Trophoblast cell (in vitro differentiated cells and primary cell): ENCODE results near the gene KIF17.
A peak's percentile ranks its signal among the peaks of the same experiment; 100 is the strongest.

Source experiments
- DNase-seq, 2 donors: peaks; one replicate each; pipeline ENCODE4 v3.0.0-alpha.2; 2016
- H2AFZ ChIP-seq: 2 replicates; pipeline ENCODE4 v1.6.1; 2013; ENCODE audit warnings: low read length, moderate library complexity, mild to moderate bottlenecking; ENCODE audit not compliant: insufficient read depth, poor library complexity
- H2AK5ac ChIP-seq: 2 replicates; pipeline ENCODE4 v1.6.1; 2013; ENCODE audit warnings: mild to moderate bottlenecking, low read length
- H2BK120ac ChIP-seq: 2 replicates; pipeline ENCODE4 v1.6.1; 2013; ENCODE audit warnings: low read length, mild to moderate bottlenecking, moderate library complexity; ENCODE audit not compliant: insufficient read depth, poor library complexity
- H2BK12ac ChIP-seq: 2 replicates; pipeline ENCODE4 v1.6.1; 2013; ENCODE audit warnings: mild to moderate bottlenecking, low read length, moderate library complexity
- H2BK5ac ChIP-seq: 2 replicates; pipeline ENCODE4 v1.6.1; 2013; ENCODE audit warnings: low read length, low read depth, moderate library complexity, mild to moderate bottlenecking; ENCODE audit not compliant: poor library complexity
- H3K14ac ChIP-seq: 2 replicates; pipeline ENCODE4 v1.6.1; 2013; ENCODE audit warnings: mild to moderate bottlenecking, low read length
- H3K18ac ChIP-seq: 2 replicates; pipeline ENCODE4 v1.6.1; 2013; ENCODE audit warnings: mild to moderate bottlenecking, low read length
- H3K23ac ChIP-seq: 2 replicates; pipeline ENCODE4 v1.6.1; 2013; ENCODE audit warnings: low read length
- H3K27ac ChIP-seq: 2 replicates; pipeline ENCODE4 v1.5.1; 2013; ENCODE audit warnings: low read depth, mild to moderate bottlenecking, inconsistent platforms, low read length, moderate library complexity
- H3K27me3 ChIP-seq: 2 replicates; pipeline ENCODE4 v1.6.1; 2013; ENCODE audit warnings: inconsistent platforms, mild to moderate bottlenecking, low read length, moderate library complexity; ENCODE audit not compliant: insufficient read depth
- H3K36me3 ChIP-seq, 2 experiments: 1 replicate in 1 of 2; 2 replicates in 1 of 2; pipeline ENCODE4 v1.6.1; 2013; ENCODE audit warnings: low read length in 2 of 2, mild to moderate bottlenecking in 2 of 2, moderate library complexity in 1 of 2; ENCODE audit not compliant: insufficient read depth in 2 of 2, control insufficient read depth in 1 of 2
- H3K4ac ChIP-seq: 2 replicates; pipeline ENCODE4 v1.6.1; 2013; ENCODE audit warnings: low read depth, mild to moderate bottlenecking, low read length, moderate library complexity
- H3K4me1 ChIP-seq, 2 experiments: 1 replicate in 1 of 2; 2 replicates in 1 of 2; pipeline ENCODE4 v1.6.1; 2013; ENCODE audit warnings: low read length in 2 of 2, mild to moderate bottlenecking in 2 of 2, moderate library complexity in 1 of 2; ENCODE audit not compliant: insufficient read depth in 2 of 2, control insufficient read depth in 1 of 2
- H3K4me2 ChIP-seq: 2 replicates; pipeline ENCODE4 v1.6.1; 2013; ENCODE audit warnings: inconsistent platforms, mild to moderate bottlenecking, low read length, moderate library complexity
- H3K4me3 ChIP-seq: 2 replicates; pipeline ENCODE4 v1.5.1; 2013; ENCODE audit warnings: mild to moderate bottlenecking, low read depth, low read length, inconsistent platforms
- H3K79me1 ChIP-seq: one replicate; pipeline ENCODE4 v1.6.1; 2013; ENCODE audit warnings: low read length
- H3K79me2 ChIP-seq: 2 replicates; pipeline ENCODE4 v1.6.1; 2013; ENCODE audit warnings: low read length, mild to moderate bottlenecking; ENCODE audit not compliant: control insufficient read depth, insufficient read depth, poor library complexity
- H3K9ac ChIP-seq: 2 replicates; pipeline ENCODE4 v1.6.1; 2013; ENCODE audit warnings: mild to moderate bottlenecking, low read length
- H3K9me3 ChIP-seq: 2 replicates; pipeline ENCODE4 v1.6.1; 2013; ENCODE audit warnings: low read depth, mild to moderate bottlenecking, control low read depth, inconsistent platforms, low read length; ENCODE audit not compliant: insufficient read depth
- H4K12ac ChIP-seq: 2 replicates; pipeline ENCODE4 v1.6.1; 2013; ENCODE audit warnings: low read depth, mild to moderate bottlenecking, low read length, moderate library complexity
- H4K8ac ChIP-seq: 2 replicates; pipeline ENCODE4 v1.6.1; 2013; ENCODE audit warnings: low read depth, mild to moderate bottlenecking, low read length, moderate library complexity
- H4K91ac ChIP-seq: one replicate; pipeline ENCODE4 v1.6.1; 2013; ENCODE audit warnings: low read depth, mild to moderate bottlenecking, low read length, moderate library complexity
- WGBS: extraction: QIAGEN DNeasy Blood & Tissue Kit; methylation state at CpG from one replicate; pipeline ENCODE4 v1.1.7; 2013; ENCODE audit warnings: missing lambda C conversion rate; ENCODE audit not compliant: insufficient read length, insufficient coverage; ENCODE audit errors: extremely low coverage; 5-methylcytosine and 5-hydroxymethylcytosine counted together

The KIF17 gene

DNA sequence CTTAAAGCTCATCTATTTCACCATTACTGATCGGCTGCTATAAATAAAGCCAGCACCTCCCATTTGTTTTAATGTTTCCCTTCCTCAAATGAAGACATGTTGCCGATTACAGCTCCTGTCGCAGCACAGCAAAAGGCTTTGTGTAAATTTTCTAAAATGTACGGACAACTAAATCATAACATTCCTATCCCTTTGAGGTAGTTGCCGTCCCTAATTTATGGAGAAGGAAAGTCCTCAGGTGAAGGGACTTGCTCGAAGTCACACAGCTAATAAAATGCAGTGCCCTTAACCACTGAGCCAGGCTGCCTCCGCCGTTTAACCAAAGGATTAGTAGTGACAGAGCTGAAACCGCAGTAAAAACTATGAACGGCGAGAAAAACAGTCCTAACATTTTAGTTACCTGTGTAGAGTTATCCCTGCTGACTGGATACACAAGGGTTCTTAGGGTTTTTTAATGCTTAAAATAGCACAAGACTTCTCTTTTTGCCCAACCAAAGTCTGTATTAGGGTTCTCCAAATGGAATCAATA lies 83.7 kb downstream of the KIF17 start:
- peak in 1 of 2 donors; percentile 28 for DNase-seq
- no peak overlapping the region for H3K14ac ChIP-seq
- peaks cover 7 to 10% of the 10 kb centered on the region in 2 experiments for H3K4me1 ChIP-seq
- no peak overlapping the region for H4K12ac ChIP-seq
- H3K79me1 ChIP-seq, result peaks cover 4% of the 10 kb centered on the region
- no peaks in the 10 kb centered on the region for H3K27me3 ChIP-seq
- no peak overlapping the region for H2BK12ac ChIP-seq
- H3K27ac ChIP-seq, result no peak overlapping the region
- peaks cover 6 to 12% of the 10 kb centered on the region in 2 experiments for H3K36me3 ChIP-seq
- H4K91ac ChIP-seq, result no peak overlapping the region
- no peak overlapping the region for H2BK5ac ChIP-seq
- no peak overlapping the region for H3K9ac ChIP-seq
- H2AK5ac ChIP-seq, result no peak overlapping the region
- peak overlapping the region; percentile 88 for H3K4me2 ChIP-seq
- H4K8ac ChIP-seq, result no peak overlapping the region
- H3K79me2 ChIP-seq, result peaks cover 2% of the 10 kb centered on the region
- WGBS, result no CpG with 5 or more reads among the region's 11 CpGs
- H3K4ac ChIP-seq, result no peak overlapping the region
- no peak overlapping the region for H2AFZ ChIP-seq
- H2BK120ac ChIP-seq, result no peak overlapping the region
- H3K18ac ChIP-seq, result no peak overlapping the region
- H3K4me3 ChIP-seq, result peak overlapping the region; percentile 56
- H3K23ac ChIP-seq, result no peak overlapping the region
- no peaks in the 10 kb centered on the region for H3K9me3 ChIP-seq

GRCh38 chr1:20633190-20634064 lies 84.4 kb downstream of the KIF17 start, which contains the start of gene PINK1:
Gene PINK1, plus strand, starts transcription at chr1:20633458. Its CDS starts 91 bp downstream, at chr1:20633549.
- DNase-seq, result peak; percentile 89 to 91
- peak within 1 kb of the TSS; percentile 96 for H4K8ac ChIP-seq
- no CpG with 5 or more reads among the region's 93 CpGs for WGBS

GRCh38 chr1:20632386-20632785 lies 85.4 kb downstream of the KIF17 start:
- Histone ChIP-seq H3K27ac (no peak overlapping the region), H4K8ac (no peak overlapping the region), H3K4me1 (peaks cover 7 to 10% of the 10 kb centered on the region in 2 experiments), H3K79me2 (peaks cover 2% of the 10 kb centered on the region), H2BK12ac (no peak overlapping the region), H3K79me1 (peaks cover 4% of the 10 kb centered on the region), H3K9me3 (no peaks in the 10 kb centered on the region), H2BK5ac (no peak overlapping the region), H3K4ac (no peak overlapping the region), H3K4me3 (no peak overlapping the region), H2AFZ (no peak overlapping the region), H4K12ac (no peak overlapping the region), H3K23ac (no peak overlapping the region), H3K27me3 (no peaks in the 10 kb centered on the region), H2AK5ac (no peak overlapping the region), H4K91ac (no peak overlapping the region), H3K18ac (no peak overlapping the region), H3K14ac (no peak overlapping the region), H2BK120ac (no peak overlapping the region), H3K36me3 (peaks cover 0 to 4% of the 10 kb centered on the region in 2 experiments), H3K4me2 (no peak overlapping the region), H3K9ac (no peak overlapping the region)
- peak; percentile 50 to 75 for DNase-seq
- WGBS, result no CpG with 5 or more reads among the region's 3 CpGs

More at GRCh38 chr1:20633190-20634064, 84.4 kb downstream of the KIF17 start, which contains the start of gene PINK1:
- Histone ChIP-seq H2AK5ac (no peak within 1 kb of the TSS), H3K4me1 (peaks cover 7 to 10% of the 10 kb centered on the region in 2 experiments), H3K79me1 (peaks cover 4% of the 10 kb centered on the region), H3K4me2 (peak within 1 kb of the TSS; percentile 88), H2AFZ (peak within 1 kb of the TSS; percentile 97), H3K9ac (peak within 1 kb of the TSS; percentile 91), H2BK120ac (peak within 1 kb of the TSS; percentile 88), H3K9me3 (no peaks in the 10 kb centered on the region), H3K23ac (no peak within 1 kb of the TSS), H3K18ac (peak within 1 kb of the TSS; percentile 84), H3K4ac (peak within 1 kb of the TSS; percentile 55), H4K12ac (peak within 1 kb of the TSS; percentile 82), H4K91ac (peak within 1 kb of the TSS; percentile 91), H2BK12ac (no peak within 1 kb of the TSS), H3K4me3 (peak within 1 kb of the TSS; percentile 86), H3K27me3 (no peaks in the 10 kb centered on the region), H2BK5ac (peak within 1 kb of the TSS; percentile 65), H3K36me3 (peaks cover 6 to 9% of the 10 kb centered on the region in 2 experiments), H3K27ac (peak within 1 kb of the TSS; percentile 81), H3K79me2 (peaks cover 2% of the 10 kb centered on the region), H3K14ac (peak within 1 kb of the TSS; percentile 94)

GRCh38 chr1:20630729-20631128 lies 87.1 kb downstream of the KIF17 start:
- WGBS, result no CpG with 5 or more reads among the region's 4 CpGs
- H3K18ac ChIP-seq, result no peak overlapping the region

More at GRCh38 chr1:20630729-20631128, 87.1 kb downstream of the KIF17 start:
- Histone ChIP-seq H3K27ac (no peak overlapping the region), H3K23ac (no peak overlapping the region), H3K9ac (no peak overlapping the region), H3K27me3 (no peaks in the 10 kb centered on the region), H3K79me2 (peaks cover 2% of the 10 kb centered on the region), H2BK120ac (no peak overlapping the region), H3K14ac (no peak overlapping the region), H4K12ac (no peak overlapping the region), H3K4me2 (no peak overlapping the region), H2AFZ (no peak overlapping the region), H2BK5ac (no peak overlapping the region), H2AK5ac (no peak overlapping the region), H2BK12ac (no peak overlapping the region), H3K9me3 (no peaks in the 10 kb centered on the region), H3K4me3 (no peak overlapping the region), H3K4me1 (peaks cover 7 to 10% of the 10 kb centered on the region in 2 experiments), H3K79me1 (peaks cover 4% of the 10 kb centered on the region), H4K91ac (no peak overlapping the region), H3K4ac (no peak overlapping the region), H3K36me3 (no peaks in the 10 kb centered on the region), H4K8ac (no peak overlapping the region)
- no peak for DNase-seq
